ENCODE data around the gene LYL1.

GRCh38 chr19:13139633-13140311 is 37.1 kb upstream of the LYL1 start:
- no peak for TF ChIP-seq CTCF (IDR thresholded peaks at IDR 0.05)
- no peak for TF ChIP-seq POLR2A (IDR thresholded peaks at IDR 0.05)

All from thyroid gland (tissue), 4 donors.